Measurements from ENCODE around the gene PRKG1.

Gene PRKG1

DNA sequence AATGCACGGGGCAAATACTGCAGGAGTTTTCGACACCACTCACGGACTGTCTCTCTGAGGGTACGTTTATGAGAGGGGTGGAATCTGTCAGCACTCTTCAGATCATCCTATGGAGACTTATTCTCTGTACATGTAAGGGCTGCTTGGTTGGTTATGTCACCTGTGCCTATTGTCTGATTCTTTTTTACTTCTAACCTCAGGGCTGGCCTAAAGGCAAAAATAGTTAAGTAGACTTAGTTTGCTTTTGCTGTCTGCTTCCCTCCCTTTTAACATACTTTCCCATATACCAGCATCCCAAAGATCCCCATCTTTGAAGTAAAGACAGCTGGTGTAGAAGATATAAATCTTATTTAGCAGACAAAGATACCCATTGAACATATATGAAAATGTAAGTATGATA lies 105.9 kb downstream of the PRKG1 start:
- no peak overlapping the region for H3K27ac ChIP-seq (ENCODE audit: low read depth, low read length)
- H3K9me3 ChIP-seq (ENCODE audit: control insufficient read depth in 5 of 5, low read length in 5 of 5) = no peaks in the 10 kb centered on the region
- H3K4me1 ChIP-seq (ENCODE audit: control insufficient read depth in 5 of 5, insufficient read depth in 5 of 5, low read length in 5 of 5) = peaks cover 0 to 4% (median 0%) of the 10 kb centered on the region in 5 donors
- H3K36me3 ChIP-seq (ENCODE audit: control insufficient read depth in 5 of 5, insufficient read depth in 5 of 5, low read length in 5 of 5) = no peaks in the 10 kb centered on the region
- H3K9ac ChIP-seq (ENCODE audit: low read length in 5 of 5) = no peak overlapping the region
- no peaks in the 10 kb centered on the region for H3K27me3 ChIP-seq (ENCODE audit: control insufficient read depth in 5 of 5, insufficient read depth in 4 of 5, low read length in 5 of 5)
- H3K4me3 ChIP-seq (ENCODE audit: low read depth in 1 of 5, low read length in 5 of 5) = no peak overlapping the region

GRCh38 chr10:51183783-51184182 lies 109.5 kb downstream of the PRKG1 start:
- Histone ChIP-seq H3K4me3 (ENCODE audit: low read depth in 1 of 5, low read length in 5 of 5) (no peak overlapping the region), H3K4me1 (ENCODE audit: control insufficient read depth in 5 of 5, insufficient read depth in 5 of 5, low read length in 5 of 5) (no peaks in the 10 kb centered on the region), H3K9me3 (ENCODE audit: control insufficient read depth in 5 of 5, low read length in 5 of 5) (no peaks in the 10 kb centered on the region)

DNA sequence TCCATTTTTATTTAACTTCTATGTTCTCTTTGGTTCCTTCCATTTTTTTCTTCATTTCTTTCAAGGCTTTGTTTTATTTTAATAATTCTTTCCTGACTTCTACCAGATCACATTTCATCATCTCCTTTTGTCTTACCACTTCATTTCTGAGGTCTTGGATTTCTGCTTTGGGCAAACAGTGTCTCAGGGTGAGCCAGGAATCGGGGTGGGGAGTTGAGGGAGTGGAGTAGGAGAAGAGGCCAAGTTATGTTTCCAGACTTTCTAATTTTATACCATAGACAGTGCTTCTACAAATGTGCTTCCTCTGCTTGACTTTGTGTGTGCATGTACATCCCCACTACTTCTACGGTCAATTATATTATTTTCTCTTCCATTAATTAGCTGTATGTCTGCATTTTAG lies 112.1 kb downstream of the PRKG1 start:
- no peaks in the 10 kb centered on the region for H3K9me3 ChIP-seq (ENCODE audit: control insufficient read depth in 5 of 5, low read length in 5 of 5)
- no peaks in the 10 kb centered on the region for H3K4me1 ChIP-seq (ENCODE audit: control insufficient read depth in 5 of 5, insufficient read depth in 5 of 5, low read length in 5 of 5)
- H3K27me3 ChIP-seq (ENCODE audit: control insufficient read depth in 5 of 5, insufficient read depth in 4 of 5, low read length in 5 of 5) = no peaks in the 10 kb centered on the region
- no peak overlapping the region for H3K4me3 ChIP-seq (ENCODE audit: low read depth in 1 of 5, low read length in 5 of 5)
- H3K9ac ChIP-seq (ENCODE audit: low read length in 5 of 5) = no peak overlapping the region
- no peak overlapping the region for H3K27ac ChIP-seq (ENCODE audit: low read depth, low read length)
- no peaks in the 10 kb centered on the region for H3K36me3 ChIP-seq (ENCODE audit: control insufficient read depth in 5 of 5, insufficient read depth in 5 of 5, low read length in 5 of 5)

More at GRCh38 chr10:51183783-51184182, 109.5 kb downstream of the PRKG1 start:
- Histone ChIP-seq H3K27ac (ENCODE audit: low read depth, low read length) (no peak overlapping the region), H3K36me3 (ENCODE audit: control insufficient read depth in 5 of 5, insufficient read depth in 5 of 5, low read length in 5 of 5) (no peaks in the 10 kb centered on the region), H3K9ac (ENCODE audit: low read length in 5 of 5) (no peak overlapping the region), H3K27me3 (ENCODE audit: control insufficient read depth in 5 of 5, insufficient read depth in 4 of 5, low read length in 5 of 5) (no peaks in the 10 kb centered on the region)

GRCh38 chr10:51188008-51188407 lies 113.7 kb downstream of the PRKG1 start:
- no peaks in the 10 kb centered on the region for H3K4me1 ChIP-seq (ENCODE audit: control insufficient read depth in 5 of 5, insufficient read depth in 5 of 5, low read length in 5 of 5)
- no peak overlapping the region for H3K27ac ChIP-seq (ENCODE audit: low read depth, low read length)

GRCh38 chr10:51188866-51189265 lies 114.6 kb downstream of the PRKG1 start:
- H3K4me3 ChIP-seq (ENCODE audit: low read depth in 1 of 5, low read length in 5 of 5) = no peak overlapping the region
- H3K9me3 ChIP-seq (ENCODE audit: control insufficient read depth in 5 of 5, low read length in 5 of 5) = no peaks in the 10 kb centered on the region
- no peaks in the 10 kb centered on the region for H3K36me3 ChIP-seq (ENCODE audit: control insufficient read depth in 5 of 5, insufficient read depth in 5 of 5, low read length in 5 of 5)
- no peaks in the 10 kb centered on the region for H3K4me1 ChIP-seq (ENCODE audit: control insufficient read depth in 5 of 5, insufficient read depth in 5 of 5, low read length in 5 of 5)
- H3K9ac ChIP-seq (ENCODE audit: low read length in 5 of 5) = no peak overlapping the region
- H3K27me3 ChIP-seq (ENCODE audit: control insufficient read depth in 5 of 5, insufficient read depth in 4 of 5, low read length in 5 of 5) = no peaks in the 10 kb centered on the region
- no peak overlapping the region for H3K27ac ChIP-seq (ENCODE audit: low read depth, low read length)

More at GRCh38 chr10:51188008-51188407, 113.7 kb downstream of the PRKG1 start:
- H3K9me3 ChIP-seq (ENCODE audit: control insufficient read depth in 5 of 5, low read length in 5 of 5) = no peaks in the 10 kb centered on the region
- H3K36me3 ChIP-seq (ENCODE audit: control insufficient read depth in 5 of 5, insufficient read depth in 5 of 5, low read length in 5 of 5) = no peaks in the 10 kb centered on the region
- no peaks in the 10 kb centered on the region for H3K27me3 ChIP-seq (ENCODE audit: control insufficient read depth in 5 of 5, insufficient read depth in 4 of 5, low read length in 5 of 5)
- no peak overlapping the region for H3K4me3 ChIP-seq (ENCODE audit: low read depth in 1 of 5, low read length in 5 of 5)
- H3K9ac ChIP-seq (ENCODE audit: low read length in 5 of 5) = no peak overlapping the region

GRCh38 chr10:51196508-51197175 lies 122.4 kb downstream of the PRKG1 start:
- Histone ChIP-seq H3K9me3 (ENCODE audit: control insufficient read depth in 5 of 5, low read length in 5 of 5) (no peaks in the 10 kb centered on the region), H3K4me3 (ENCODE audit: low read depth in 1 of 5, low read length in 5 of 5) (no peak overlapping the region), H3K36me3 (ENCODE audit: control insufficient read depth in 5 of 5, insufficient read depth in 5 of 5, low read length in 5 of 5) (no peaks in the 10 kb centered on the region), H3K27me3 (ENCODE audit: control insufficient read depth in 5 of 5, insufficient read depth in 4 of 5, low read length in 5 of 5) (no peaks in the 10 kb centered on the region), H3K9ac (ENCODE audit: low read length in 5 of 5) (no peak overlapping the region), H3K27ac (ENCODE audit: low read depth, low read length) (no peak overlapping the region), H3K4me1 (ENCODE audit: control insufficient read depth in 5 of 5, insufficient read depth in 5 of 5, low read length in 5 of 5) (no peaks in the 10 kb centered on the region)

DNA sequence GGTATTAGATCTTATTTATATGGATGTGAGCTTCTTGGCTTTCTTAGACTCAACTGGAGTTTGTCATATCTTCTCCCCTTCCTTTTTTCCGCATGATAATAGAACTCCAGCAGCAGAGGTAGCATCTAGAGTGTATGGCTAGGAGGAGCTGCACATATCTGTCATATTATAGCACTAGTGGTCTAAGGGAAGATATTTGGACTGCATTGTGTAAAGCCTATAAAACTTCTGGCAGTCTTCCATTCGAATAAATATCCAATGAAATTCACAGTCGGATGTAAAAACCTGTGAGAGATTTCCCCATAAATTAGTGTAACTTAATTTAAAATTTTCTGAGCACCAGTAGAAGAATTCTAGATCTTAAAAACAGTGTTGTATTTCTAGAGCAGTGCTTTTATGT lies 123.9 kb downstream of the PRKG1 start:
- no peak overlapping the region for H3K9ac ChIP-seq (ENCODE audit: low read length in 5 of 5)
- no peaks in the 10 kb centered on the region for H3K36me3 ChIP-seq (ENCODE audit: control insufficient read depth in 5 of 5, insufficient read depth in 5 of 5, low read length in 5 of 5)
- H3K4me1 ChIP-seq (ENCODE audit: control insufficient read depth in 5 of 5, insufficient read depth in 5 of 5, low read length in 5 of 5) = no peaks in the 10 kb centered on the region
- H3K4me3 ChIP-seq (ENCODE audit: low read depth in 1 of 5, low read length in 5 of 5) = no peak overlapping the region
- H3K9me3 ChIP-seq (ENCODE audit: control insufficient read depth in 5 of 5, low read length in 5 of 5) = no peaks in the 10 kb centered on the region
- H3K27ac ChIP-seq (ENCODE audit: low read depth, low read length) = no peak overlapping the region
- H3K27me3 ChIP-seq (ENCODE audit: control insufficient read depth in 5 of 5, insufficient read depth in 4 of 5, low read length in 5 of 5) = no peaks in the 10 kb centered on the region

GRCh38 chr10:51201947-51202346 lies 127.7 kb downstream of the PRKG1 start:
- Histone ChIP-seq H3K27me3 (ENCODE audit: control insufficient read depth in 5 of 5, insufficient read depth in 4 of 5, low read length in 5 of 5) (no peaks in the 10 kb centered on the region), H3K27ac (ENCODE audit: low read depth, low read length) (no peak overlapping the region), H3K9ac (ENCODE audit: low read length in 5 of 5) (no peak overlapping the region), H3K36me3 (ENCODE audit: control insufficient read depth in 5 of 5, insufficient read depth in 5 of 5, low read length in 5 of 5) (no peaks in the 10 kb centered on the region), H3K4me1 (ENCODE audit: control insufficient read depth in 5 of 5, insufficient read depth in 5 of 5, low read length in 5 of 5) (peaks cover 0 to 4% (median 0%) of the 10 kb centered on the region in 5 donors), H3K4me3 (ENCODE audit: low read depth in 1 of 5, low read length in 5 of 5) (no peak overlapping the region), H3K9me3 (ENCODE audit: control insufficient read depth in 5 of 5, low read length in 5 of 5) (no peaks in the 10 kb centered on the region)

DNA sequence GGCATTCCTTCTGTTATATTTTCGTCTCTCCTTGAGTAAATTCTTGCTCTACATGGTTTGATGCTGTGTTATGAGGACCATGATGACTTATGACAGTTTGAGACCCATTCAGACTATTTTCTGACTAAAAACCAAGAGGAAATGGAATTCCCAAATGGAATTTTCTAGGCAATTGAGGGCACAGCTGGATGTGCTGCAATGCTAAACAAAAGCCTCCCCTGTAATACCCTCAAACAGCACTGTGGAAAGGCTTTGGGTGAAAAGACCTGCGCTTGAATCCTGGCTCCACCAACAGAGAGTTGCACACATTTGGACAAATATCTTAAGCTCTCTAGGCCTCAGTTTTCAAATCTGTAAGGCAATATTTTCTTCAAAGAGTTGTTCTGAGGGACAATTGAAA lies 129.1 kb downstream of the PRKG1 start:
- H3K4me3 ChIP-seq (ENCODE audit: low read depth in 1 of 5, low read length in 5 of 5) = no peak overlapping the region
- no peaks in the 10 kb centered on the region for H3K9me3 ChIP-seq (ENCODE audit: control insufficient read depth in 5 of 5, low read length in 5 of 5)
- no peaks in the 10 kb centered on the region for H3K27me3 ChIP-seq (ENCODE audit: control insufficient read depth in 5 of 5, insufficient read depth in 4 of 5, low read length in 5 of 5)
- H3K9ac ChIP-seq (ENCODE audit: low read length in 5 of 5) = no peak overlapping the region
- no peak overlapping the region for H3K27ac ChIP-seq (ENCODE audit: low read depth, low read length)
- peaks cover 0 to 4% (median 0%) of the 10 kb centered on the region in 5 donors for H3K4me1 ChIP-seq (ENCODE audit: control insufficient read depth in 5 of 5, insufficient read depth in 5 of 5, low read length in 5 of 5)
- no peaks in the 10 kb centered on the region for H3K36me3 ChIP-seq (ENCODE audit: control insufficient read depth in 5 of 5, insufficient read depth in 5 of 5, low read length in 5 of 5)

- H3K9me3 ChIP-seq (ENCODE audit: control insufficient read depth in 5 of 5, low read length in 5 of 5) = no peaks in the 10 kb centered on the region
- H3K27ac ChIP-seq (ENCODE audit: low read depth, low read length) = no peak overlapping the region
- peaks cover 0 to 4% (median 0%) of the 10 kb centered on the region in 5 donors for H3K4me1 ChIP-seq (ENCODE audit: control insufficient read depth in 5 of 5, insufficient read depth in 5 of 5, low read length in 5 of 5)
- H3K36me3 ChIP-seq (ENCODE audit: control insufficient read depth in 5 of 5, insufficient read depth in 5 of 5, low read length in 5 of 5) = no peaks in the 10 kb centered on the region
- H3K9ac ChIP-seq (ENCODE audit: low read length in 5 of 5) = no peak overlapping the region
- no peaks in the 10 kb centered on the region for H3K27me3 ChIP-seq (ENCODE audit: control insufficient read depth in 5 of 5, insufficient read depth in 4 of 5, low read length in 5 of 5)
- no peak overlapping the region for H3K4me3 ChIP-seq (ENCODE audit: low read depth in 1 of 5, low read length in 5 of 5)
Observed at GRCh38 chr10:51204066-51204465, 129.8 kb downstream of the PRKG1 start.

Data from subcutaneous abdominal adipose tissue (tissue), 5 donors.